K562 (cell line): ENCODE measurements around the gene DSC2. TPM values are rescaled to one million over a fixed set of nuclear protein-coding genes. Genes with fewer than 3 reads are reported as not detected.

Experiments used
- CBFA2T3 ChIP-seq: fragments of 450-650 bp; IDR thresholded peaks from 2 replicates; pipeline ENCODE4 v1.6.1; 2017
- CTBP1 ChIP-seq: fragments of 450-650 bp; IDR thresholded peaks from 2 replicates; pipeline ENCODE4 v1.6.1; 2016; ENCODE audit warnings: borderline replicate concordance
- DMBX1 ChIP-seq: fragments of 250-450 bp; sonication (Bioruptor Pico); IDR thresholded peaks from 2 replicates; pipeline ENCODE4 v1.8.0; 2022; ENCODE audit warnings: inconsistent platforms, mild to moderate bottlenecking, moderate library complexity, borderline replicate concordance
- KLF6 ChIP-seq: fragments of 250-450 bp; sonication (Bioruptor Pico); IDR thresholded peaks from 2 replicates; pipeline ENCODE4 v1.4.0; 2020; ENCODE audit warnings: mild to moderate bottlenecking, moderate library complexity, borderline replicate concordance
- MAFG ChIP-seq: fragments of 450-650 bp; conservative IDR thresholded peaks from 2 replicates; pipeline ENCODE4 v1.6.1; 2016; ENCODE audit warnings: missing genetic modification characterization, missing compliant biosample characterization
- MAZ ChIP-seq, 2 experiments: fragments of 450-650 bp in 1 of 2; sonication (generic) in 1 of 2; formaldehyde crosslinking; IDR thresholded peaks in 1 of 2; conservative IDR thresholded peaks in 1 of 2; 2 replicates each; pipeline versions ENCODE4 v1.4.0 to v1.5.0; 2020; ENCODE audit warnings: mild to moderate bottlenecking in 1 of 2, missing genetic modification reagents in 1 of 2
- PML ChIP-seq: IDR thresholded peaks from 2 replicates; pipeline ENCODE4 v1.6.1; 2012; ENCODE audit warnings: low read length, inconsistent platforms
- POLR2H ChIP-seq: IDR thresholded peaks from 2 replicates; pipeline ENCODE4 v1.6.1; 2016; ENCODE audit warnings: missing genetic modification characterization, low read depth, mild to moderate bottlenecking, control low read depth, missing compliant biosample characterization, moderate library complexity
- TAF7 ChIP-seq: fragments of 450-650 bp; IDR thresholded peaks from 2 replicates; pipeline ENCODE4 v1.6.1; 2016; ENCODE audit warnings: missing genetic modification characterization, missing compliant biosample characterization
- TBL1XR1 ChIP-seq, 2 experiments: IDR thresholded peaks; 2 replicates each; pipeline ENCODE4 v1.6.1; 2012; ENCODE audit warnings: improper control_type of control experiment in 2 of 2, low read length in 2 of 2, mild to moderate bottlenecking in 1 of 2
- ZC3H4 ChIP-seq: sonication (generic); formaldehyde crosslinking; IDR thresholded peaks from 2 replicates; pipeline ENCODE4 v1.9.0; 2021; ENCODE audit warnings: missing genetic modification reagents, borderline replicate concordance
- ZNF354B ChIP-seq: fragments of 250-450 bp; sonication (Bioruptor Pico); IDR thresholded peaks from 2 replicates; pipeline ENCODE4 v1.4.0; 2020
- ZNF644 ChIP-seq: fragments of 200-800 bp; sonication (Bioruptor generic); IDR thresholded peaks from 2 replicates; pipeline ENCODE4 v1.6.1; 2016; ENCODE audit warnings: low read depth, missing genetic modification characterization, missing compliant biosample characterization
- polyA plus RNA-seq, 8 experiments: library from polyadenylated mRNA; depleted of rRNA in 4 of 8; stranded (reverse) in 5 of 8; unstranded in 3 of 8; fragments of >200 nt; fragmentation: Nextera tagmentation in 2 of 8; fragmentation: Illumina TruSeq in 1 of 8; extraction: Ambion mirVana in 2 of 8; extraction: Trizol in 1 of 8; gene quantifications; 2 replicates each; pipeline versions ENCODE4 v1.2.1 to v1.2.3, GENCODE V29; 2011 to 2014; ENCODE audit warnings: inconsistent platforms in 1 of 8, missing spikeins in 1 of 8
- total RNA-seq, 7 experiments: library from RNA; depleted of rRNA in 6 of 7; stranded (reverse); fragments of >200 nt in 6 of 7; fragmentation: Illumina TruSeq in 2 of 7; extraction: Trizol in 2 of 7; gene quantifications; 2 replicates each; pipeline versions ENCODE4 v1.2.1 to v1.2.3, GENCODE V29; 2011 to 2021; ENCODE audit warnings: low replicate concordance in 1 of 7
- TF ChIP-seq, protein P1 (sequence below): sonication (generic); formaldehyde crosslinking; IDR thresholded peaks from 2 replicates; pipeline ENCODE4 v1.8.0; 2023; ENCODE audit warnings: missing genetic modification reagents, mild to moderate bottlenecking, borderline replicate concordance
- TF ChIP-seq, protein P2 (sequence below), 2 experiments: IDR thresholded peaks; 2 replicates each; pipeline ENCODE4 v1.6.1; 2011; ENCODE audit warnings: borderline replicate concordance in 1 of 2, control low read depth in 1 of 2, low read depth in 1 of 2, low read length in 1 of 2, mild to moderate bottlenecking in 1 of 2, mixed read lengths in 1 of 2, moderate library complexity in 1 of 2; ENCODE audit not compliant: insufficient read depth in 1 of 2, insufficient read length in 1 of 2, poor library complexity in 1 of 2, severe bottlenecking in 1 of 2; ENCODE audit errors: extremely low read depth in 1 of 2
- TF ChIP-seq, protein P3 (sequence below), 3 experiments: fragments of 200-800 bp in 1 of 3; sonication (Bioruptor generic) in 1 of 3; sonication (generic) in 1 of 3; formaldehyde crosslinking in 1 of 3; IDR thresholded peaks; 2 replicates each; pipeline versions ENCODE4 v1.6.1 to v1.8.0; 2016 to 2022; ENCODE audit warnings: mild to moderate bottlenecking in 2 of 3, missing compliant biosample characterization in 2 of 3, missing genetic modification characterization in 2 of 3, missing genetic modification reagents in 1 of 3
- TF ChIP-seq, protein P4 (sequence below): sonication (generic); formaldehyde crosslinking; IDR thresholded peaks from 2 replicates; pipeline ENCODE4 v1.8.0; 2022; ENCODE audit warnings: missing genetic modification reagents, mild to moderate bottlenecking, moderate library complexity, borderline replicate concordance

The DSC2 gene
- total and polyA plus RNA-seq, 9 of the 15 experiments (the other 6 are each of a cell fraction or from before 2014, with no cell fraction given), result 3.8 to 15.3 (median 6.4) TPM

DNA sequence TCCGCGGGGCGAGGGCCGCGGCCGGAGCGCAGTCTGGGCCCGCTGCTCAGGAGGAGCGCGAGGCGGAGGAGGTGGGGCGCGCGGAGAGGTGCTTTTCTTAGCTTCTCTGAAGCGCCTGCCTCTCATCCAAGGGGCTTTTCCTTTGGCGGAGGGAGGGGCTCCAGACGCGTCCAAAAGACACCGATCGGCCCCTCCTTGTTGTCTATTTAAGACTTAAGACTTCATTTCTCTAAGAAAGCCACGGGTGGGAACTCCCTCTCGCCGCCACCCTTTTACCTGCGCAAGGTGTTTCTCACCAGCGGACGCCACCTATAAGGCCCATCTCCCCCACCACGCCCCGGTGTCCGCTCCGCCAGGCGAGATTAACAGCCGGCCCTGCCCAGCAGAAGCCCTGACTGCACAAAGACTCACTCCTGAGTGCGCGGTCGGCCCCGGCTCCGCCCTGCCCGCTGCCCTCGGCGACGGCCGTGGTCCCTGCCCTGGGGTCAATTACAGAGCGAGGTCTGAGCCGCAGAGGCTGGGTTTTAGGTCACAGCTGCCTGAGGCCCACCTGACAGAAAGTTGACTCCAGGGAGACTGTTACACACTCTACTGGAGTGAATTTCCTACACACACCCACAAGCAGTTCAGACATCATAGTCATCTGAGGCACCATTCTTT, at the start of gene DSC2 (continued):
- TF ChIP-seq ZNF644 (tag), result 0 out of 2 replicates have a peak, but pooled peaks have one; percentile 4
- no peak for TF ChIP-seq ZNF354B (CRISPR knock-in tag)
- peak in 1 of 2 experiments; percentile 46; a peak in 2 of 4 replicates for TF ChIP-seq MAZ (CRISPR knock-in tag; conservative IDR thresholded peaks at IDR 0.05 in 1 of 2, IDR thresholded peaks at IDR 0.05 in 1 of 2)
- no peak for TF ChIP-seq KLF6 (CRISPR knock-in tag)
- TF ChIP-seq ZC3H4 (CRISPR knock-in tag), result no peak; the same call in 1 of the 2 replicates
- no peak for TF ChIP-seq POLR2H (tag)
- no peak for TF ChIP-seq CBFA2T3
- TF ChIP-seq, protein P1, sequence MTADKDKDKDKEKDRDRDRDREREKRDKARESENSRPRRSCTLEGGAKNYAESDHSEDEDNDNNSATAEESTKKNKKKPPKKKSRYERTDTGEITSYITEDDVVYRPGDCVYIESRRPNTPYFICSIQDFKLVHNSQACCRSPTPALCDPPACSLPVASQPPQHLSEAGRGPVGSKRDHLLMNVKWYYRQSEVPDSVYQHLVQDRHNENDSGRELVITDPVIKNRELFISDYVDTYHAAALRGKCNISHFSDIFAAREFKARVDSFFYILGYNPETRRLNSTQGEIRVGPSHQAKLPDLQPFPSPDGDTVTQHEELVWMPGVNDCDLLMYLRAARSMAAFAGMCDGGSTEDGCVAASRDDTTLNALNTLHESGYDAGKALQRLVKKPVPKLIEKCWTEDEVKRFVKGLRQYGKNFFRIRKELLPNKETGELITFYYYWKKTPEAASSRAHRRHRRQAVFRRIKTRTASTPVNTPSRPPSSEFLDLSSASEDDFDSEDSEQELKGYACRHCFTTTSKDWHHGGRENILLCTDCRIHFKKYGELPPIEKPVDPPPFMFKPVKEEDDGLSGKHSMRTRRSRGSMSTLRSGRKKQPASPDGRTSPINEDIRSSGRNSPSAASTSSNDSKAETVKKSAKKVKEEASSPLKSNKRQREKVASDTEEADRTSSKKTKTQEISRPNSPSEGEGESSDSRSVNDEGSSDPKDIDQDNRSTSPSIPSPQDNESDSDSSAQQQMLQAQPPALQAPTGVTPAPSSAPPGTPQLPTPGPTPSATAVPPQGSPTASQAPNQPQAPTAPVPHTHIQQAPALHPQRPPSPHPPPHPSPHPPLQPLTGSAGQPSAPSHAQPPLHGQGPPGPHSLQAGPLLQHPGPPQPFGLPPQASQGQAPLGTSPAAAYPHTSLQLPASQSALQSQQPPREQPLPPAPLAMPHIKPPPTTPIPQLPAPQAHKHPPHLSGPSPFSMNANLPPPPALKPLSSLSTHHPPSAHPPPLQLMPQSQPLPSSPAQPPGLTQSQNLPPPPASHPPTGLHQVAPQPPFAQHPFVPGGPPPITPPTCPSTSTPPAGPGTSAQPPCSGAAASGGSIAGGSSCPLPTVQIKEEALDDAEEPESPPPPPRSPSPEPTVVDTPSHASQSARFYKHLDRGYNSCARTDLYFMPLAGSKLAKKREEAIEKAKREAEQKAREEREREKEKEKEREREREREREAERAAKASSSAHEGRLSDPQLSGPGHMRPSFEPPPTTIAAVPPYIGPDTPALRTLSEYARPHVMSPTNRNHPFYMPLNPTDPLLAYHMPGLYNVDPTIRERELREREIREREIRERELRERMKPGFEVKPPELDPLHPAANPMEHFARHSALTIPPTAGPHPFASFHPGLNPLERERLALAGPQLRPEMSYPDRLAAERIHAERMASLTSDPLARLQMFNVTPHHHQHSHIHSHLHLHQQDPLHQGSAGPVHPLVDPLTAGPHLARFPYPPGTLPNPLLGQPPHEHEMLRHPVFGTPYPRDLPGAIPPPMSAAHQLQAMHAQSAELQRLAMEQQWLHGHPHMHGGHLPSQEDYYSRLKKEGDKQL, result no peak
- TF ChIP-seq TAF7 (tag), result 0 out of 2 replicates have a peak, but pooled peaks have one; percentile 25
- peak; percentile 69; the same call in 1 of the 2 replicates for TF ChIP-seq CTBP1
- 0 out of 2 replicates have a peak, but pooled peaks have one; percentile 17 for TF ChIP-seq DMBX1 (CRISPR knock-in tag)
- 0 out of 2 replicates have a peak, but pooled peaks have one; percentile 26 for TF ChIP-seq PML
- TF ChIP-seq MAFG (tag), result no peak
- TF ChIP-seq, protein P2, sequence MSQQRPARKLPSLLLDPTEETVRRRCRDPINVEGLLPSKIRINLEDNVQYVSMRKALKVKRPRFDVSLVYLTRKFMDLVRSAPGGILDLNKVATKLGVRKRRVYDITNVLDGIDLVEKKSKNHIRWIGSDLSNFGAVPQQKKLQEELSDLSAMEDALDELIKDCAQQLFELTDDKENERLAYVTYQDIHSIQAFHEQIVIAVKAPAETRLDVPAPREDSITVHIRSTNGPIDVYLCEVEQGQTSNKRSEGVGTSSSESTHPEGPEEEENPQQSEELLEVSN (IDR thresholded peaks at IDR 0.05; ENCODE audit: borderline replicate concordance in 1 of 2, extremely low read depth in 1 of 2, insufficient read depth in 1 of 2, insufficient read length in 1 of 2, low read depth in 1 of 2, low read length in 1 of 2, poor library complexity in 1 of 2, severe bottlenecking in 1 of 2), result peak in 1 of 2 experiments; percentile 10
- no peak for TF ChIP-seq TBL1XR1 (IDR thresholded peaks at IDR 0.05; ENCODE audit: low read length in 2 of 2)
- TF ChIP-seq, protein P3, sequence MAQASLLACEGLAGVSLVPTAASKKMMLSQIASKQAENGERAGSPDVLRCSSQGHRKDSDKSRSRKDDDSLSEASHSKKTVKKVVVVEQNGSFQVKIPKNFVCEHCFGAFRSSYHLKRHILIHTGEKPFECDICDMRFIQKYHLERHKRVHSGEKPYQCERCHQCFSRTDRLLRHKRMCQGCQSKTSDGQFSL (CRISPR knock-in tag; IDR thresholded peaks at IDR 0.05), result peak; percentile 53; the same call in 1 of the 2 replicates
- TF ChIP-seq, protein P3 (tag; IDR thresholded peaks at IDR 0.05), result no peak
- TF ChIP-seq, protein P4, sequence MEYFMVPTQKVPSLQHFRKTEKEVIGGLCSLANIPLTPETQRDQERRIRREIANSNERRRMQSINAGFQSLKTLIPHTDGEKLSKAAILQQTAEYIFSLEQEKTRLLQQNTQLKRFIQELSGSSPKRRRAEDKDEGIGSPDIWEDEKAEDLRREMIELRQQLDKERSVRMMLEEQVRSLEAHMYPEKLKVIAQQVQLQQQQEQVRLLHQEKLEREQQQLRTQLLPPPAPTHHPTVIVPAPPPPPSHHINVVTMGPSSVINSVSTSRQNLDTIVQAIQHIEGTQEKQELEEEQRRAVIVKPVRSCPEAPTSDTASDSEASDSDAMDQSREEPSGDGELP (CRISPR knock-in tag), result peak; percentile 41; the same call in 1 of the 2 replicates
